Large intestine (tissue), 3 donors: Measurements from ENCODE around the gene ANO7. TPM values are rescaled to one million over a fixed set of nuclear protein-coding genes. Genes with fewer than 3 reads are reported as not detected.

Experiments used
- DNase-seq, 2 donors: peaks; one replicate each; pipeline versions ENCODE4 v3.0.0 to v3.0.0-alpha.2; 2013
- H3K27ac ChIP-seq: one replicate; pipeline ENCODE4 v1.5.1; 2013; ENCODE audit warnings: low read length
- H3K27me3 ChIP-seq: 2 replicates; pipeline ENCODE4 v1.6.1; 2013; ENCODE audit warnings: low read length; ENCODE audit not compliant: control insufficient read depth, insufficient read depth
- H3K36me3 ChIP-seq: 2 replicates; pipeline ENCODE4 v1.6.1; 2013; ENCODE audit warnings: low read length; ENCODE audit not compliant: control insufficient read depth, insufficient read depth
- H3K4me1 ChIP-seq: one replicate; pipeline ENCODE4 v1.6.1; 2013; ENCODE audit warnings: low read length; ENCODE audit not compliant: control insufficient read depth, insufficient read depth
- H3K4me3 ChIP-seq: one replicate; pipeline ENCODE4 v1.5.1; 2013; ENCODE audit warnings: low read length
- H3K9me3 ChIP-seq: one replicate; pipeline ENCODE4 v1.6.1; 2013; ENCODE audit warnings: mild to moderate bottlenecking, low read depth, low read length, moderate library complexity; ENCODE audit not compliant: control insufficient read depth
- WGBS: methylation state at CpG from one replicate; pipeline ENCODE4 v1.1.5; 2013; ENCODE audit warnings: low lambda C conversion rate; ENCODE audit not compliant: insufficient coverage; 5-methylcytosine and 5-hydroxymethylcytosine counted together
- polyA plus RNA-seq: library from polyadenylated mRNA; unstranded; fragments of 120-200 nt; gene quantifications from one replicate; pipeline ENCODE4 v1.2.1, GENCODE V29; 2013

Gene ANO7
- polyA plus RNA-seq, 1 donor: 31.7 TPM

DNA sequence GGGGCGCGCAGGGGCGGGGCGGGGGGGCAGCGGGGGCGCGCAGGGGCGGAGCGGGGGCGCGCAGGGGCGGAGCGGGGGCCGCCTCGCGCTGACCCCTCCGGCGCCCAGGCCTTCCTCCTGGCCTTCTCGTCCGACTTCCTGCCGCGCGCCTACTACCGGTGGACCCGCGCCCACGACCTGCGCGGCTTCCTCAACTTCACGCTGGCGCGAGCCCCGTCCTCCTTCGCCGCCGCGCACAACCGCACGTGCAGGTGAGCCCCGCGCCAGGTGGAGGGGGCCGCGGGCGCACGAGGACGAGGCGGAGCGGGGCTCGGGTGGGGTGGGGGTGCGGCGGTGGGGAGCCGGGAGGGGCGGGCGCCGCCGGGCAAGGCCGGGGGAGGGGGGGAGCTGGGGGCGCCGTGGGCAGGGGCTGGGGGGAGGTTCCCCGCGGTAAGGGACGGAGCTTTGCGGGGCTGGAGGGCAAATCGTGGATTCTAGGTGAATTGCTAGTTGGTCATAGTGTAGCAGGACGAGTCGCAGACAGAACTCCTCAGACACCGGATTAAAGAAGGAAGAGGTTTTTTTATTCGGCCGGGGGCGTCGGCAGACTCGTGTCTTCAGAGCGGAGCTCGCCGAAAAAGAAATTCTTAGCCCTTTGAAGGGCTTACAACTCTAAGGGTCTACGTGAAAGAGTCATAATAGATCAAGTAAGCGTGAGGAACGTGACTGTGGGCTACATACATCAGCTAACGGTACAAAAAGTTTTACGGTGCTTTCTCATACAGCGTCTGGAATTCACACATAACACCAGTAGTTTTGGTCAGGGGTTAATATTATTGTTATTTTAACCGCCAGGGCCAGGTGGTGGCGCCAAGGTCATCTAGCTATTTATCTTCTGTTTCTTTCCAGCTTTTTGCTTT is 29.9 kb downstream of the ANO7 start:
- H3K27ac ChIP-seq: no peak overlapping the region
- no peaks in the 10 kb centered on the region for H3K9me3 ChIP-seq
- peaks cover 15% of the 10 kb centered on the region for H3K4me1 ChIP-seq
- no peaks in the 10 kb centered on the region for H3K27me3 ChIP-seq
- 0% methylated on average over 1 of the region's 83 CpGs for WGBS
- DNase-seq: peak; percentile 28 to 63
- no peaks in the 10 kb centered on the region for H3K36me3 ChIP-seq
- H3K4me3 ChIP-seq: peak overlapping the region; percentile 40

GRCh38 chr2:241219030-241219382 is 30.5 kb downstream of the ANO7 start:
- peak in 1 of 2 donors; percentile 33 for DNase-seq
- WGBS: 10% methylated on average over 2 of the region's 4 CpGs

DNA sequence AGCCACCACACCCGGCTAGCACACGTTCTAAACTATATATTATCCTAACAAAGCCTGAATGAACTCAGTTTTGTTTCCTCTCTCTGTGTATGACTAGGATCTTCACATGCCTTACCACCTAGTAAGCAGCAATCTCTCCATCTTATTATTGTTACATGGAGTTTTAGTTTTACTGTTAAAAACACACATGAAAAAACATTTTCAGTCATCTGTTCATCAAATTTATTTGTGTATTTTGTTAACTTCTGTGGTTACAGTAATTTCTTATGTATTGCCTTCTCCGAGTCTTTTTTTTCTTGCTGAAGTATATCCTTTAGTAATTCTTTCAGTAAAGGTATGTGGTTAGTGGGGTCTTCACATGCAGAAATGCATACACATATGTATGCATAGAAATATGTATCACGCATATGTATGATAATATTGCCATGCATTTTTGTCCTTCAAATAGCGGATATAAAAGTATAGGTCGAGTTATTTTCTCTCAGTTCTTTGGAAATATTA is 31.4 kb downstream of the ANO7 start:
- no peak overlapping the region for H3K4me3 ChIP-seq
- peaks cover 30% of the 10 kb centered on the region for H3K4me1 ChIP-seq
- H3K36me3 ChIP-seq: no peaks in the 10 kb centered on the region
- no peak for DNase-seq
- H3K27me3 ChIP-seq: no peaks in the 10 kb centered on the region
- H3K9me3 ChIP-seq: no peaks in the 10 kb centered on the region
- no peak overlapping the region for H3K27ac ChIP-seq
- WGBS: 100% methylated on average over 3 of the region's 6 CpGs

More at GRCh38 chr2:241219030-241219382, 30.5 kb downstream of the ANO7 start:
- H3K4me3 ChIP-seq: peak overlapping the region; percentile 40
- H3K36me3 ChIP-seq: no peaks in the 10 kb centered on the region
- no peak overlapping the region for H3K27ac ChIP-seq
- H3K27me3 ChIP-seq: no peaks in the 10 kb centered on the region
- H3K4me1 ChIP-seq: peaks cover 21% of the 10 kb centered on the region
- H3K9me3 ChIP-seq: no peaks in the 10 kb centered on the region

DNA sequence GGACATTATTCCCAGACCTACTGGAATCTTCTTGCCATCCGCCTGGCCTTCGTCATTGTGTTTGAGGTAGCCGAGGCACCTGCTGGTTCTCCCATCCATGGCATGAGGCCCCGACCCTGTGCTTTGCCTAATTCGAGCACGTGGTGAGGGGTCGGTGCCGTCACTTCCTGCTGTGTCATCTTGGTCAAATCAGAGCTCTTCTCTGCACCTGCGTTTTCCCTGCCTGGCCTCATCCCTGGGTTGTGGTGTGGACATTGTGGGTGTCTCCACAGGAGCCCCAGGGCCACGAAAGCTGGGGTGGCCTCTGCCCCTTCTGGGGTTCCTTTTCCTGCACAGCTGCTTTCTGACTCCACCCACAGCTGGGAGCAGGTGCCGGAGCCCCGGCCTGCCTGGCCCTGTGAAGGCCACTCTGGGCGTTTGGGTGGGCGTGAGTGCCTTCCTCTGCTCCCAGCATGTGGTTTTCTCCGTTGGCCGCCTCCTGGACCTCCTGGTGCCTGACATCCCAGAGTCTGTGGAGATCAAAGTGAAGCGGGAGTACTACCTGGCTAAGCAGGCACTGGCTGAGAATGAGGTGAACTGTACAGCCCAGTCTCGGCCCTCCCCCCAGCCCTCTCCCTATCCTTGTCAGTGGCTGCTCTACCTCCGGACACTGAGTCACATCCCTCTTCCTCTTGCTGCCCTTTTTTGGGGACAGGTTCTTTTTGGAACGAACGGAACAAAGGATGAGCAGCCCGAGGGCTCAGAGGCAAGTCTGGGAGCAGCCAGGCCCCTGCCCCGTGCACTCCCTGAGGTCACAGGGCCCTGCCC is 34.9 kb downstream of the ANO7 start:
- Histone ChIP-seq H3K36me3 (peaks cover 29% of the 10 kb centered on the region), H3K4me3 (no peak overlapping the region), H3K9me3 (no peaks in the 10 kb centered on the region), H3K4me1 (peaks cover 34% of the 10 kb centered on the region), H3K27me3 (no peaks in the 10 kb centered on the region), H3K27ac (peak overlapping the region; percentile 60)
- DNase-seq: peak in 1 of 2 donors; percentile 44
- WGBS: no CpG with 5 or more reads among the region's 23 CpGs

- H3K4me1 ChIP-seq: peaks cover 26% of the 10 kb centered on the region
- WGBS: no CpG with 5 or more reads among the region's 26 CpGs
- peak overlapping the region; percentile 60 for H3K27ac ChIP-seq
- no peaks in the 10 kb centered on the region for H3K27me3 ChIP-seq
- peak; percentile 46 to 79 for DNase-seq
- H3K9me3 ChIP-seq: no peaks in the 10 kb centered on the region
- H3K36me3 ChIP-seq: peaks cover 37% of the 10 kb centered on the region
- H3K4me3 ChIP-seq: no peak overlapping the region
These were observed 35.8 kb downstream of the ANO7 start for GRCh38 chr2:241224018-241224850.

GRCh38 chr2:241224851-241225438 is 36.5 kb downstream of the ANO7 start:
- Histone ChIP-seq H3K36me3 (peaks cover 44% of the 10 kb centered on the region), H3K9me3 (no peaks in the 10 kb centered on the region), H3K27me3 (no peaks in the 10 kb centered on the region), H3K4me1 (peaks cover 22% of the 10 kb centered on the region), H3K27ac (peak overlapping the region; percentile 60), H3K4me3 (no peak overlapping the region)
- no CpG with 5 or more reads among the region's 8 CpGs for WGBS
- peak in 1 of 2 donors; percentile 56 for DNase-seq

- Histone ChIP-seq H3K36me3 (peaks cover 50% of the 10 kb centered on the region), H3K9me3 (no peaks in the 10 kb centered on the region), H3K27me3 (no peaks in the 10 kb centered on the region), H3K4me3 (no peak overlapping the region), H3K27ac (no peak overlapping the region), H3K4me1 (peaks cover 22% of the 10 kb centered on the region)
- no CpG with 5 or more reads among the region's 16 CpGs for WGBS
- DNase-seq: no peak
These were observed 37.1 kb downstream of the ANO7 start for GRCh38 chr2:241225545-241225944.

- DNase-seq: no peak
- no peak overlapping the region for H3K27ac ChIP-seq
- H3K36me3 ChIP-seq: peaks cover 54% of the 10 kb centered on the region
- H3K4me3 ChIP-seq: no peak overlapping the region
- H3K4me1 ChIP-seq: peaks cover 22% of the 10 kb centered on the region
- no peaks in the 10 kb centered on the region for H3K9me3 ChIP-seq
- WGBS: no CpG with 5 or more reads among the region's 16 CpGs
- no peaks in the 10 kb centered on the region for H3K27me3 ChIP-seq
These were observed 37.5 kb downstream of the ANO7 start for GRCh38 chr2:241225983-241226382.

DNA sequence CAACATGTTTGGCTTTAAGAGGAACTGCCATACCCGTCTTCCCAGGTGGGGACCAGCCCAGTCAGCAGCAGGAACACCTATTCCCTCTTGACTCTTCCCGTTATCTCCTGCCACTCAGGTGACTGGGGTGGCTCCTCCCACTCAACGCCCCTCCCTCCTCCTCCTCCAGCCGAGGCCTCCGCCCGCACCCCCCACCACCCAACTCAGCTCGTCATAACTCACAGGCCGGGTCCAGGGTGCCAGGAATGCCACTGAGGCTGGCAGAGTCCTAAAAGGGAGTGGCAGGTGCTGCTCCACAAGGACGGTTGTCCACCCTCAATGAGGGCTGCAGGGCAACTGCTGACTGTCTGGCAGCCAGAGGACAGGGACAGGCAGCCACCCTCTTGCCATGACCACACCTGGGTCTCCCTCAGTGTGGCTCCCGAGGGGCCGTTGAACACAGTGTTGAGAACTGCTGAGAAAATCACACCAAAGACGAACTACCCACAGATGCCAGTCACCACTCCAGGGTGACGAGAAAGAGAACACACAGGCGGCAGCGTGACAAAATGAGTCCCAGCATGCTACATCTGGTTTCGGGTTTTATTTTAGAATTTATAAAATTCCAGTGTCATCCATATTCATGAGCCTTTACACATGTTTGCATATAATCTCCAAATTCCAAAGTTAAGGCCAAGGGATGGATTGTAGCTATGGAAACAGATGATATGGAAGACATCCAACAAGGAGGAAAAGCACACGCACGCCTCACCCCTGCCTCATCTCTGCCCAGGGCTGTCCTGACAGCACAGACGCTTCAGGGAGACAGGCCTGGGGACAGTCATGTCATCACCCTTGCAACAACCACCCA is 38.5 kb downstream of the ANO7 start:
- WGBS: no CpG with 5 or more reads among the region's 19 CpGs
- Histone ChIP-seq H3K4me1 (peaks cover 22% of the 10 kb centered on the region), H3K27me3 (no peaks in the 10 kb centered on the region), H3K9me3 (no peaks in the 10 kb centered on the region), H3K36me3 (peaks cover 62% of the 10 kb centered on the region), H3K4me3 (no peak overlapping the region), H3K27ac (no peak overlapping the region)
- peak in 1 of 2 donors; percentile 34 for DNase-seq
